ENCODE results near the gene PTH2. TPM values are rescaled to one million over a fixed set of nuclear protein-coding genes. Genes with fewer than 3 reads are reported as not detected.
A peak's percentile ranks its signal among the peaks of the same experiment; 100 is the strongest.

PTH2 gene
- total RNA-seq, 1 experiment from 2014 or later = not detected

- ChIA-PET CTCF (no interaction called here), POLR2A (ENCODE audit: unreplicated experiment) (no interaction called here)
- H3K27me3 ChIP-seq (ENCODE audit: insufficient read depth, low read depth) = 0 out of 2 replicates have a peak, but pooled peaks cover 4% of the 10 kb centered on the region
- no TSS peak for BruUV-seq (replicated peaks)
- intact Hi-C loops (cut with micrococcal nuclease; ENCODE audit: unreplicated experiment) = no loop called here
- no peak for DNase-seq
- H3K4me3 ChIP-seq = no peak overlapping the region
- no peak overlapping the region for H3K4me2 ChIP-seq
- H3K9me3 ChIP-seq (ENCODE audit: insufficient read depth, low read depth) = no peaks in the 10 kb centered on the region
- TF ChIP-seq, protein P1, sequence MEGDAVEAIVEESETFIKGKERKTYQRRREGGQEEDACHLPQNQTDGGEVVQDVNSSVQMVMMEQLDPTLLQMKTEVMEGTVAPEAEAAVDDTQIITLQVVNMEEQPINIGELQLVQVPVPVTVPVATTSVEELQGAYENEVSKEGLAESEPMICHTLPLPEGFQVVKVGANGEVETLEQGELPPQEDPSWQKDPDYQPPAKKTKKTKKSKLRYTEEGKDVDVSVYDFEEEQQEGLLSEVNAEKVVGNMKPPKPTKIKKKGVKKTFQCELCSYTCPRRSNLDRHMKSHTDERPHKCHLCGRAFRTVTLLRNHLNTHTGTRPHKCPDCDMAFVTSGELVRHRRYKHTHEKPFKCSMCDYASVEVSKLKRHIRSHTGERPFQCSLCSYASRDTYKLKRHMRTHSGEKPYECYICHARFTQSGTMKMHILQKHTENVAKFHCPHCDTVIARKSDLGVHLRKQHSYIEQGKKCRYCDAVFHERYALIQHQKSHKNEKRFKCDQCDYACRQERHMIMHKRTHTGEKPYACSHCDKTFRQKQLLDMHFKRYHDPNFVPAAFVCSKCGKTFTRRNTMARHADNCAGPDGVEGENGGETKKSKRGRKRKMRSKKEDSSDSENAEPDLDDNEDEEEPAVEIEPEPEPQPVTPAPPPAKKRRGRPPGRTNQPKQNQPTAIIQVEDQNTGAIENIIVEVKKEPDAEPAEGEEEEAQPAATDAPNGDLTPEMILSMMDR (conservative IDR thresholded peaks at IDR 0.05) = no peak; the same call in 1 of the 2 replicates
- no peak for TF ChIP-seq EZH2 (IDR thresholded peaks at IDR 0.05; ENCODE audit: low read depth)
- H3K9me2 ChIP-seq (ENCODE audit: insufficient read depth) = no peaks in the 10 kb centered on the region
- H3K79me2 ChIP-seq (ENCODE audit: low read depth) = no peaks in the 10 kb centered on the region
- H3F3A ChIP-seq (ENCODE audit: insufficient read depth, low read depth) = peaks cover 27% of the 10 kb centered on the region
- H3K27ac ChIP-seq = no peak overlapping the region
- H3K36me3 ChIP-seq (ENCODE audit: low read depth) = no peaks in the 10 kb centered on the region
- no peaks in the 10 kb centered on the region for H4K20me1 ChIP-seq (ENCODE audit: insufficient read depth)
- no peak overlapping the region for H2AFZ ChIP-seq
- H3K4me1 ChIP-seq (replicated peaks; ENCODE audit: insufficient read depth) = 0 out of 2 replicates have a peak, but pooled peaks cover 3% of the 10 kb centered on the region
Measured at GRCh38 chr19:49469828-49470614, 46.8 kb upstream of the PTH2 start.

- ChIA-PET POLR2A (ENCODE audit: unreplicated experiment) (interaction anchor here (0.6 to 0.7 kb wide), 2 partner anchors 803 to 816 kb away, joined by 4 to 7 read pairs; no protein-coding TSS in a partner anchor), CTCF (no interaction called here)
- H3K4me1 ChIP-seq (replicated peaks; ENCODE audit: insufficient read depth) = no peaks in the 10 kb centered on the region
- peaks cover 26% of the 10 kb centered on the region for H3F3A ChIP-seq (ENCODE audit: insufficient read depth, low read depth)
- intact Hi-C loops (cut with micrococcal nuclease; ENCODE audit: unreplicated experiment) = no loop called here
- no peak overlapping the region for H2AFZ ChIP-seq
- H3K36me3 ChIP-seq (ENCODE audit: low read depth) = no peaks in the 10 kb centered on the region
- H3K9me3 ChIP-seq (ENCODE audit: insufficient read depth, low read depth) = no peaks in the 10 kb centered on the region
- H3K27ac ChIP-seq = no peak overlapping the region
- peak; percentile 44 to 62 for DNase-seq
- BruUV-seq (replicated peaks) = no TSS peak
- H4K20me1 ChIP-seq (ENCODE audit: insufficient read depth) = no peaks in the 10 kb centered on the region
- H3K27me3 ChIP-seq (ENCODE audit: insufficient read depth, low read depth) = no peaks in the 10 kb centered on the region
- H3K4me2 ChIP-seq = no peak overlapping the region
- no peaks in the 10 kb centered on the region for H3K79me2 ChIP-seq (ENCODE audit: low read depth)
- H3K9me2 ChIP-seq (ENCODE audit: insufficient read depth) = no peaks in the 10 kb centered on the region
- TF ChIP-seq, protein P1 (conservative IDR thresholded peaks at IDR 0.05) = no peak
- TF ChIP-seq EZH2 (IDR thresholded peaks at IDR 0.05; ENCODE audit: low read depth) = no peak
- no peak overlapping the region for H3K4me3 ChIP-seq
Measured at GRCh38 chr19:49468746-49469447, 45.7 kb upstream of the PTH2 start.

DNA sequence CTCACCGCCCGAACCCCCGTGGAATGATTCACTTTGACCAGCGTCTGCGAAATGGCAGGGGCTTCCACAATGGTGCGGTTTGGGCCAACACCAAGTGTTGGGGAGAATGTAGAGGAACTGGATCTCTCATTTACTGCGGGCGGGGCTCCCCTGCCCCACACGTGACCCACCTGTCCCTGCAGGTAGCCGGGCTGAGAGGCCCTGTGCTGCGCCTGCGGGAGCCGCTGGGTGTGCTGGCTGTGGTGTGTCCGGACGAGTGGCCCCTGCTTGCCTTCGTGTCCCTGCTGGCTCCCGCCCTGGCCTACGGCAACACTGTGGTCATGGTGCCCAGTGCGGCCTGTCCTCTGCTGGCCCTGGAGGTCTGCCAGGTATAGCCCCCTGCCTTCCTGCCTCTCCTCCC is 45.0 kb upstream of the PTH2 start:
- no peak for DNase-seq
- intact Hi-C loops (cut with micrococcal nuclease; ENCODE audit: unreplicated experiment) = no loop called here
- H3K9me2 ChIP-seq (ENCODE audit: insufficient read depth) = no peaks in the 10 kb centered on the region
- H4K20me1 ChIP-seq (ENCODE audit: insufficient read depth) = no peaks in the 10 kb centered on the region
- no peak overlapping the region for H3K4me2 ChIP-seq
- H3K79me2 ChIP-seq (ENCODE audit: low read depth) = no peaks in the 10 kb centered on the region
- ChIA-PET POLR2A (ENCODE audit: unreplicated experiment) (no interaction called here), CTCF (no interaction called here)
- H3K27me3 ChIP-seq (ENCODE audit: insufficient read depth, low read depth) = no peaks in the 10 kb centered on the region
- TF ChIP-seq EZH2 (IDR thresholded peaks at IDR 0.05; ENCODE audit: low read depth) = no peak
- TF ChIP-seq, protein P1 (conservative IDR thresholded peaks at IDR 0.05) = no peak
- H3K4me1 ChIP-seq (replicated peaks; ENCODE audit: insufficient read depth) = no peaks in the 10 kb centered on the region
- peaks cover 21% of the 10 kb centered on the region for H3F3A ChIP-seq (ENCODE audit: insufficient read depth, low read depth)
- no TSS peak for BruUV-seq (replicated peaks)
- H3K9me3 ChIP-seq (ENCODE audit: insufficient read depth, low read depth) = no peaks in the 10 kb centered on the region
- no peaks in the 10 kb centered on the region for H3K36me3 ChIP-seq (ENCODE audit: low read depth)
- H2AFZ ChIP-seq = no peak overlapping the region
- H3K27ac ChIP-seq = no peak overlapping the region
- H3K4me3 ChIP-seq = no peak overlapping the region
